ENCODE data around the gene FAM222A. TPM values are rescaled to one million over a fixed set of nuclear protein-coding genes. Genes with fewer than 3 reads are reported as not detected.

The FAM222A gene
- total RNA-seq, 1 donor from 2014 or later = 0.20 TPM

GRCh38 chr12:109797905-109798669 is 84.5 kb downstream of the FAM222A start:
- DNase-seq (ENCODE audit: low read depth in 2 of 2) = peak in 1 of 2 donors; percentile 13

DNA sequence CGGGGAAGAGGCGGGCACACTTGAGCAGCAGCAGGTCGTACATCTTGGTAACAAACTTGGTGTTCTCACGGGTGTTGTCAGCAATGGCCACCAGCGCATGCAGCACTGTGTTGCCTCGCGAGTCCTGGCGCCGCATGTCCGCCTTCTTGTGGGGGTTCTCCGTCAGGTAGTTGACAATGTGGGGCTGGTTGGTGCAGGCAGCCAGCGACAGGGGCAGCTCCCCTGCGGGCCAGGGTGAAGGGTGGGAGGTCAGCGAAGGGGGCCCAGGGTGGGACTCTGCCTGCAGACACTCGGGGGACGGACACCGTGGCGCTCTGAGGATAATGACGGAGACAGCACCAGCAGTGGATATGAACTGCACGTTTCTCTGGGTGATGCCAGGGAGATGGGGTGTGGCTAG is 85.1 kb downstream of the FAM222A start:
- no peak for DNase-seq (ENCODE audit: low read depth in 2 of 2)

GRCh38 chr12:109800536-109800935 is 86.9 kb downstream of the FAM222A start:
- DNase-seq (ENCODE audit: low read depth in 2 of 2) = no peak

GRCh38 chr12:109802828-109803227 is 89.2 kb downstream of the FAM222A start:
- no peak for DNase-seq (ENCODE audit: low read depth in 2 of 2)

DNA sequence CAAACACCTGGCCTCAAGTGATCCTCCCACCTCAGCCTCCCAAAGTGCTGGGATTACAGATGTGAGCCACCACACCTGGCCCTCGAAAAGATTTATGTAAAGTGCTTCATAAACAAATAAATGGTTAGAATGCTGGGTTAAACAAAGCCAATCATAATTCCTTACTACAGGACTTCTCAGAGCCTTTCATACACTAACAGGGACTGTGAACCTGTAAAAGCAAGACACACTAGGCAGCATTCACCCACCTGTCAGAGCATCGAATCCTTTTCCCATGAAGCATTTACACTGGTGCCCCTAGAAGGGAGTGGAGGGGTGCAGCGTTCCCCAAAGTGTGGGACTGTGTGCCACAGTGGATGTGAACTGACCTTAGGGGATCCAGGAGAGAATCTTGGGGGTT is 90.1 kb downstream of the FAM222A start:
- no peak for DNase-seq (ENCODE audit: low read depth in 2 of 2)

DNA sequence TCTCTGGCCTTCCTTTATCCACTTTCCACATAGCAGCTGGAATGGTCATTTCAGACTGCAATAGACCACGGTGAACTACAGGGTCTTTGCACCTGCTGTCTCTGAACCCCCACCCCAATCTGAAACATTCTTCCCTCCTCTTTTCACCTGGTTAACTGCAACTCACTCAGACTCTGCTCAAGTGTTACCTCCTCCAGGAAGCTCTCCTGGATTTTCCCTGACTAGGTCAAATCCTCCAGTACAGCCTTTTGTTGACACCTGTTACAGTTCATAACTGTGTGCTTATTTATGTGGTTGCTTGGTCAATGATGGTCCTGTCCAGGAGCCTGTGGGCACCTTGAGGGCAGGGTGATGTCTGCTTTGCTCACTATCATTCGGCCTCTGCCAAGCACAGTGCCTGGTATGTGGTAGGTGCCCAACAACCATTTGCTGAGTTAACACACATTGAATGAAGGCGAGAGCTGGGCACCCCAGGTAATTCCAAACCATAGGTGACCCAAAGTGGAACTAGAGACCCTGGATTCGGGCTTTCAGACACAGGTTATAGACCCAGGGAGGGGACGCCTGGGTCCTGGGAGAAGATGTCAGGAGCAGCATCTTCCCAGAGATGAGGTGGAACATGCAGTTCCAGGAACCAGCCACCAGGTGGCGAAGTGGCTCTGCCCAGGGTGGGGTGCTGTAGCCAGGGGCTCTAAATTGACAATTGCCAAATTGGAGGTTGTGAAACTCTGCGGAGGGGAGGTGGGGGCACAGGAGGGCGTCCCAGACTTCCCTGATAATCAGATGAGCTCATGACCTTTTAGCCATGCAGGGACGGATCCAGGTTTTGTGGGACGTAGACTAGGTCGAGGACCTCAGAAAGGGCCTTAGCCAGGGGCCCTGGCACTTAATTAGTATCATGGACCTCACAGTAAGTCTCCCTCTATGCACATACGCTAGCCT is 91.5 kb downstream of the FAM222A start:
- DNase-seq (ENCODE audit: low read depth in 2 of 2) = peak; percentile 60

DNA sequence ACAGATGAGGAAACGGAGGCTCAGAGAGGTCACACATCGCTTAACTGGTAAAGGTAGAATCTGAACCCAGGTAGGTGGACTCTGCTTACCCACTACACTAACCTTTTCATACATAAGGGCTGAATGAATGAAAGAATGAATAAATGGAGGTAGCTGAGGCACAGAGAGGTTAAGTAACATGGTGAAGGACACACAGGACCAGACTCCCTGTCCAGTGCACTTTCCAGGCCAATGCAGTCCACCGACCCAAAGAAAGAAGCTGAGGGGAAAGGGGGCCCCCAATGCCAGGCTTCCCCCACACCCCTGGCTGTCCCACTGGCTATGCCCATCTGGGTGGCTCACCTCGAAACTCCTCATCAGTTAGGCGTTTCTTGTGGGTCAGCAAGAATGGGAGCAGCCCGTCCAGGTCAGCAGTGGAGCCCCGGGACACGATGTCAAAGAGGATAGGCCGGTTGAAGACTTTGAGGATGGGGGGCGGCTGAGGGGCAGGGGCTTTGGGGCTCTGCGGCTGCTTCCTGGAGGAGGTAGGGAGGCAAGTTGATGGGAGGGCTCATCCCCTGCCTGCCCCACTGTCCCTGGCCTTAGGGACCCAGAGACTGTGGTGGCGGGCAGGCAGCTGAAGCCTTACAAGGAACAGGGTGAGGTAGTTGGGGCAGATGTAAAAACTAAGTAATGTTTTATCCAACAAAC is 94.5 kb downstream of the FAM222A start:
- no peak for DNase-seq (ENCODE audit: low read depth in 2 of 2)

DNA sequence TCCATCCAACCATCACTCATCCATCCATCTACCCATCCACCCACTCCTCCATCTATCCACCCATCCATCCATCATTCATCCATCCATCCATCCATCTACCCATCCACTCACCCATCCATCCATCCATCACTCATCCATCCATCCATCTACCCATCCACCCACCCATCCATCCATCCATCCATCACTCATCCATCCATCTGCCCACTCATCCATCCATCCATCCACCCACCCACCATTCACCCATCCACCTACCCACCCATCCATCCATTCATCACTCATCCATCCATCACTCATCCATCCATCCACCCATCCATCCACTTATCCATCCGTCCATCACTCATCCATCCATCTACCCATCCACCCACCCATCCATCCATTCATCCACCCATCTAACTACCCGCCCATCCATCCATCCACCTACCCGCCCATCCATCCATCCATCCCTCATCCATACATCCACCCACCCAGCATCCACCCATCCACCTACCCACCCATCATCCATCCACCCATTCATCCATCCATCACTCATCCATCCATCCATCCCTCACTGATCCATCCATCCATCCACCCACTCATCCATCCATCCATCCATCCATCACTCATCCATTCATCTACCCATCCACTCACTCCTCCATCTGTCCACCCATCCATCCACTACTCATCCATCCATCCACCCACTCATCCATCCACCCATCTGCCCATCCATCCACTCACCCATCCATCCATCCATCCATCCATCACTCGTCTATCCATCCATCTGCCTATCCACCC is 95.4 kb downstream of the FAM222A start:
- DNase-seq (ENCODE audit: low read depth in 2 of 2) = no peak

- no peak for DNase-seq (ENCODE audit: low read depth in 2 of 2)
Observed at GRCh38 chr12:109810954-109811623, 97.5 kb downstream of the FAM222A start.

GRCh38 chr12:109811624-109811995 is 98.0 kb downstream of the FAM222A start:
- DNase-seq (ENCODE audit: low read depth in 2 of 2) = peak in 1 of 2 donors; percentile 19

GRCh38 chr12:109813810-109814416 is 100.3 kb downstream of the FAM222A start:
- DNase-seq (ENCODE audit: low read depth in 2 of 2) = no peak

DNA sequence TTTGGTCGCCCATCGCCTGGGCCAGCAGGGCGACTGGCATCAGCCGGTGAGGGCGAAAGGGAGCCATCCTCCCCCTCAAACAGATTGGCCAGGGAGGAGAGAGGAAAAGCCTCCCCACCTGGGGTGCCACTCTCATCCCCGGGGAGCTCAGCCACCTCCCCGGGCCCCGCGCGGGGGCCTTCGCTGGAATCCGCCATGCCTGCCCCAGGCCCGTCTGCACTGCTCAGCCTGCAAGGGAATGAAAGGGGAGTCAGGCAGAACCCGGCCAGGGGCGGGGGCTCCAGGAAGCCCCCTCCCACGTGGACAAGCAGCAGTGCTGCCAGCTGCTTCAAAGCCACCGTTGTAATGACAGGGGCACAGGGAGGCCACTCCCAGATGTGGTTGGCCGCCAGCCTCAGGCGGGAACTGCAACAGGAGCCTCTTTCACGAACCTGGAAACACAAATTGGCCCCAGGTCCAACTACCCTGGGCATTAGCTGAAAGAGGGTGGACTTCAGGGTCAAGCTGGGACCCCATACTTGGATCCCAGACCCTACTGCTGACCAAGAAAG is 101.0 kb downstream of the FAM222A start:
- no peak for DNase-seq (ENCODE audit: low read depth in 2 of 2)

GRCh38 chr12:109815225-109815624 is 101.6 kb downstream of the FAM222A start:
- no peak for DNase-seq (ENCODE audit: low read depth in 2 of 2)

- DNase-seq (ENCODE audit: low read depth in 2 of 2) = no peak
Observed at GRCh38 chr12:109815757-109816617, 102.4 kb downstream of the FAM222A start.

DNA sequence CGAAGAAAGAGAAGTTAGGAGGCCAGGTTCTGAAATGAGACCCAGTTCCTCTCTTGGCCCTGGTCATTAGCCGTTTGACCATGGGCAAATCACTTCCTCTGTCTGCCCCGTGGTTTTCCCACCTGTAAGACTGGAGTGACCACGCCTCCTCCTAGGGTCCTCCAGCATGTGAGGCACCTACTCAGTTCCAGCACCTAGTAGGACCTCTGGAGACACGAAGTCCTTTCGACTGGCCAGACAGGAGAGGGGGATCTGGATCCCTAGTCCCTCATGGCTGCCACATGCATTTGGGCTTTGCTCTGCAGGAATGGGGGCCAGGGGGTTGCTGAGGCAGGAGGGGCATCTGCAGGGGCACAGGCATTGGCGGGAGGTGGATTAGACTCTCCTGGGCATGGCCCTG is 103.2 kb downstream of the FAM222A start:
- no peak for DNase-seq (ENCODE audit: low read depth in 2 of 2)

- DNase-seq (ENCODE audit: low read depth in 2 of 2) = no peak
Observed at GRCh38 chr12:109817627-109818231, 104.1 kb downstream of the FAM222A start.

DNA sequence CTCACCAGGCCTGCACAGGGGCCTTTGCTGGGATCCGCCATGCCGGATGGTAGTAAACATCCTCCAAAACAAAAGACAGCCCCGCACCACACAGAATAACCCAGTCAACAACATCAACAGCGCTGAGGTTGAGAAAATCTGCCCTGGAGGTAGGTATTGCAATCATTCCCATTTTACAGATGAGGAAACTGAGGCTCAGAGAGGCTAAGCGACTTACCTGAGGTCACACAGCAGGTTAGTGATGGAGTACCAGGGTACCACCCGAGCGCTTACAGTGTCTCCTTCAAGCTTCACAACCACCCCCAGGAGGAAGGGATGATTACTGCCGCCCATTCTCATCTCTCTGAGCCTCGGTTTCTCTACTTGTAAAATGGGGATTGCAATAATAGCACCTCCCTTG is 104.6 kb downstream of the FAM222A start:
- no peak for DNase-seq (ENCODE audit: low read depth in 2 of 2)

- no peak for DNase-seq (ENCODE audit: low read depth in 2 of 2)
Observed at GRCh38 chr12:109818905-109819500, 105.4 kb downstream of the FAM222A start.
